NCI-H82 treated with DMSO at 0.1 percent for 48 hours (cell line): ENCODE measurements around the gene KRT5.
"Not testable (repeated sequence)": the region's sequence is repeated elsewhere in the genome, so short reads cannot be mapped to it uniquely, and the experiment has no call there.

Experiments
- DNase-seq: peaks from one replicate; lab custom pipeline; 2025; ENCODE audit not compliant: unreplicated experiment; lab: John Stamatoyannopoulos, UW

The KRT5 gene

DNA sequence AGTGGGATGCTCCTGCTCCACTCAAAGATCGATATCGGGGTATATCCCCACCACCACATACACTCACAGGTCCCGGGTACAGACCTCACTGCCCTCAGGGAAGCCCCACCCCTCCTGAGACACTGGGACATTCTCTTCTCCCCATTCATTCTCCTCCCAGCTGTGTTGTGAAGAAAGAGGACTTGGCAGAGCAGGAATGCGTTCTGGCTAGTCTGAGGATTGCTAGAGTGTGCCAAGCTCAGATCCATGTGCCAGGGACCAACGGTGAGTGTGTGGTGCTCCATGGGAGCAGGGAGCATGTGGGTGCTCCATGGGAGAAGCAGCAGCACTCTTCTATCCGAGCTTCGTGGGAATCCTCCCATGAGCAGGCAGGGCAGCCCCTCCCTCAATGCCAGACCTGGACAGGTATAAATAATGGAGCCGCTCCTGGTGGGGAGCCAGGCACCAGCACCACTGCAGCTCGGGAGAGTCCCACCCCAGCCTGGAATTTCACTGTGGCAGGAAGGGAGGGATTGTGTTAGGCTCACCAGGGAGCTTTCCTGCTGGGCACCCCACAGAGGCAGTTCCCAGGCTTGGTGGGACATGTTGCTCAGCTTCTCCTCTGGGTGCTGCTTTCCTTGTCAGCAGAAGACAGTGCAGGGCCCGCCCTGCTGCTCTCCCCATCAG, 2.3 kb upstream of the KRT5 start:
- DNase-seq = no peak

- no peak for DNase-seq
Measured at GRCh38 chr12:52521568-52522266, 1.5 kb upstream of the KRT5 start.

GRCh38 chr12:52521175-52521567, 977 bp upstream of the KRT5 start:
- DNase-seq = no peak

DNA sequence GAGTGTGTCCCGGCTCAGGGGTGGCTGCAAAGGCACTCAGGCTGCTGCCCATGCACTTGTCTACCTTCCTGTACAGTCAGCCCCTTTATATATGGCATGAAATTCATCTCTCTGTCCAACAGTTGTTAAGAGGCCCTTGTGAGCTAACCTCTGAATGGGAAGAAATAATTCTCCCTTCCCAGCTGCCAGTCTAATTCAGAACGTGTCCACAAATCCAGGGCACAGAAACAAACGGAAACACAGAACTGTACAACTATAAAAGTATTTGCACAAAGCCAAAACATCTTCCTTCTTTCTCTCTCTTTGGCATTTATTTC, 849 bp downstream of the KRT5 start:
- DNase-seq = no peak

GRCh38 chr12:52518574-52519386, 1.4 kb downstream of the KRT5 start:
- DNase-seq = no peak

DNA sequence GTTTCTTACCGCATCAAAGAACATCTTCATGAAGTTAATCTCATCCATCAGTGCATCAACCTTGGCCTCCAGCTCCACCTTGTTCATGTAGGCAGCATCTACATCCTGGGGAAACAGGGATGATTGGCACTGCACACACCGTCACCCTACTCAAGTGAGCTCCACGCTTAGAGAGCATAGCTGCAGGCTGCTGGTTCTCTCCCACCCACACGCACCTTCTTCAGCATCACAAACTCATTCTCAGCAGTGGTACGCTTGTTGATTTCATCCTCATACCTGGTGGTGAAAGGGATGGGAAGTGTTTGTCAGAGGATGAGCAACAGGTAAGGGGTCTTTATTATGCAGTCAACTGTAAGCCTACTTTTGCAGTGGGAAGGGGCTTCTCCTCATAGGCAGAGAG, 2.3 kb downstream of the KRT5 start:
- DNase-seq = no peak

DNA sequence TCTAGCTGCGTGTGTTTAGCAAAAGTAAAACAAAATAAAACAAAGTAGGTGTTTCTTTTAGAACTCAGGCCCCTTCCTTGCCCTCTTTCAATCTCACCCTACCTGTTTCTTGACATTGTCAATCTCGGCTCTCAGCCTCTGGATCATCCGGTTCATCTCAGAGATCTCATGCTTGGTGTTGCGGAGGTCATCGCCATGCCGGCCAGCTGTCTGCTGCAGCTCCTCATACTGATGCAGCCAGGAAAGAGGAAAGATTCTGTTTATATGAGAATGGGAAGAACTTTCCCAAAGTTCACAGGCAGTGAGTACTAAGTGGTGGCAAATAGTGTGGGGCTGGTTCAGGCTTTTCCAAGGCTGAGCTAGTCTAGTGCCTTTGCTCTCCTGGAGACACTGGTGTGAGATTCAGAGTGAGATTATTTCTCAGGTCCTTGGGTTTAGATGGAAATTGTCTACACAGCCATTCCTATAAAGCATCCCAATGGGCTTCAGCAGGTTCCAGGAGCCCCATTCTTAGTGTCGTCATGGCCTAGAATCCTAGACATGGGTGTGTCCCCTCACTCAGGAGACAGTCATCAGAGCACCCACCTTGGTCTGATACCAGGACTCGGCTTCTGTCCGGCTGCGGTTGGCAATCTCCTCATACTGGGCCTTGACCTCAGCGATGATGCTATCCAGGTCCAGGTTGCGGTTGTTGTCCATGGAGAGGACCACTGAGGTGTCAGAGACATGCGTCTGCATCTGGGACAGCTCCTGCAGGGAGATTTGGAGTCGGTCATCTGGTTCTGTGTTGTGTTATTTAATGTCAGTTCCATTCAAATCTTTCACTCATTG, 3.0 kb downstream of the KRT5 start:
- no peak for DNase-seq

- no peak for DNase-seq
Measured at GRCh38 chr12:52515927-52516831, 4.0 kb downstream of the KRT5 start.

DNA sequence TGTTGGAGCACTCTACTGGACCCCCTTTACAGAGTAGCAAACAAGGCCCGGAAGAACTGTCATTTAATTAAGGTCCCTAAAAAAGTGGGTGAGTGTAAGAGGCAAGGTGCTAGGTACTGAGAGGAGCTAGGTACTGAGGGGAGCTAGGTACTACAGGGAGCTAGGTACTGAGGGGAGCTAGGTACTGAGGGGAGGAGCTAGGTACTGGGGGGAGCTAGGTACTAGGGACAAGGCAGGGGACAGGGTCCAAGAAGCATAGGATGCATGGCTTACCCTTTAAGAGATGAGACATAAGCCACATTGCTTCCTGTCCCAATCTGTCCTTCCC, 4.9 kb downstream of the KRT5 start:
- DNase-seq = no peak

- no peak for DNase-seq
Measured at GRCh38 chr12:52514471-52515318, 5.5 kb downstream of the KRT5 start.

DNA sequence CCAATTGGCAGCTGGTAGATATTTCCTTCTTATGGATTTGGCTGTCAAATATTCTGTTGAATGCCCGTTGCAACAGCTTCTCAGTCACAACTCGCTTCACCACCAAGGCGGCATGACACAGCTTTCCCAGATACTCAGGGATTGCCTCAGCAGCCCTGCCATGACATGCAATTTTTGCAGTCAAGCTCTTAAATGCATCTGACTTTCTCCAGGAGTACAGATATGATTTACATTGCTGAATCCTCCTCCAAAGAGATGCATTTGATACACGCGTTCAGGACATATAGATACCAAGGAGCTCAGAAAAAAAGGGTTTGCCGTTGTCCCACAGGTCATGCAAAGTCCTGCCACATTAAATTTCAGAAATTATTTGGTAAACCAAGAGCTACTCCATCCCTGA, 6.5 kb downstream of the KRT5 start:
- DNase-seq = no peak

DNA sequence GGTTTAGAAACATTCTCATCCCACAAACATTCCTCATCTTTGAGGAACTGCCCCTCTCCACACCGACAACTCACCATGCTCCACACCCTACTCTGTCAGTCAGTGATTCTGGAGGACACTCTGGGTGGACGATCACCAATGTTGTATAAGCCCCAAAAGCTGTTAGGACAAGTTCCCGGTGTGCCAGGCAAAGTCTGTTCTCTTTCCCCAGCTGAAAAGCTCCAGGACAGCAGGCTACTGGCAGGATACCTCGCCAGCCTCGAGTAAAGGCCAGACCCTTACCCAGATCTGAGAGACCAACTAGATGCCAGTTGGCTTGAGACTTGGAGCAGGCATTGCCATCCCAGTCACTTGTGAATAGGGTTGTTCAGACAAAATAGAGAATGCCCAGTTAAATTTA, 12.0 kb downstream of the KRT5 start:
- DNase-seq = no peak

DNA sequence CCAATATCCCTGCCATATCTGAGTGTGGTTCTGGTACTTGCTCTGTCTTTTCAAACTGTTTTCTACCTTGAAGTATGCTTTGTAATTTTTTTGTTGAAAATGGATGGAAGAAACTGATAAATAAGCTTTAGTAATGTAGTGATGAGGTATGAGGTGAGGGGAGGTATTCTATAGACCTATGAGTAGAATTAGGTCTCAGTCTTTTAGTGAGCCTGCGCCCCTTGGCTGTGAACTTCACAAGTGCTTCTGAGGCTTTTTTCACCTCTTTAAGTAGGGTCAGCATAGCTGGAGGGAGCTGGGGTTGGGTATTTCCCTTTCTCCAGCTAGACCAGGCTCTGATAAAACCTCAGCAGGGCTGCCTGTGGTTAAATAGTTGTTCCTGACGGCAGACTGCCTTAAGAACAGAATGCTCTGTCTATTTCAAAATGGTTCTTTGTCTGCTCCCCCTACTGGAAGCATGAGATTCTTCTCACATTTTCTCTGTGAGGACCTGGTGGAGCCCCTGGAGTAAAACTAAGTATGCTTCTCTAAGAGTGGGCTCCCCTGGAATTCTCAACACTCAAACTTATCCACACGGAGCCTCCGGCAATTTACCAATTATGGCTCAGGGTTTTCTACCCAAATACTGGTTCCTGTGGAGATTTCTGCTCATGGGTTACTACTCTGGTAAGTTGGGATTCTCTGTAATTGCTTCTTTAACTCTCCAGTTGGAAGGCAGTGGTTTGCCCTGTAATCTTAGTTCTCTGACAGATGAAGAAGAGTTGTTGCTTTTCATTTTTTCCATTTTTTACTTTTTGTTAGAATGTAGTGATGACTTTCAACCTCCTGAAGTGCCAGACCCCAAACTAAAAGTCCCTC, 13.1 kb downstream of the KRT5 start:
- no peak for DNase-seq

- DNase-seq = no peak
Measured at GRCh38 chr12:52502877-52503276, 17.3 kb downstream of the KRT5 start.

- DNase-seq = no peak
Measured at GRCh38 chr12:52501490-52501889, 18.7 kb downstream of the KRT5 start.

GRCh38 chr12:52500574-52500973, 19.6 kb downstream of the KRT5 start:
- DNase-seq = not testable (repeated sequence)

GRCh38 chr12:52499806-52500560, 20.2 kb downstream of the KRT5 start:
- no peak for DNase-seq

DNA sequence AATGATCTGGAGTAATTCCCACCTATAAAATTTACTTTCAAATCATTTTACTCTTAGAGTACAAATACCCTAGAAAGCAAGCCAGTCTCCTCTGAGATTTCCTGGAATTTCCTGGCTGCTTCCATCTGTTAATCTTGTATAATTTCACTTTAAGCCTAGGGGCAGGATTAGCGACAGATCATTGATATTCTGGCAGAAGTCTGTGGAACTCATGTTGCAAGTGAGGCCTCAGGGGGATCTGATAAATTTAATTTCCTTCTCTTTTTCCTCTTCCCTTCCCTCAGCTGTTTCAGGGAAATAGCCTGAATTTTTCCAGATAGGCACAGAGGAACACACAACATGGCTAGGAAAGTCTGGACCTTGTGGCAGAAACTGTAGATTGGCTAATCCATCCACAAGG, 21.2 kb downstream of the KRT5 start:
- DNase-seq = no peak
